ENCODE results near the gene SEC23B.

DNA sequence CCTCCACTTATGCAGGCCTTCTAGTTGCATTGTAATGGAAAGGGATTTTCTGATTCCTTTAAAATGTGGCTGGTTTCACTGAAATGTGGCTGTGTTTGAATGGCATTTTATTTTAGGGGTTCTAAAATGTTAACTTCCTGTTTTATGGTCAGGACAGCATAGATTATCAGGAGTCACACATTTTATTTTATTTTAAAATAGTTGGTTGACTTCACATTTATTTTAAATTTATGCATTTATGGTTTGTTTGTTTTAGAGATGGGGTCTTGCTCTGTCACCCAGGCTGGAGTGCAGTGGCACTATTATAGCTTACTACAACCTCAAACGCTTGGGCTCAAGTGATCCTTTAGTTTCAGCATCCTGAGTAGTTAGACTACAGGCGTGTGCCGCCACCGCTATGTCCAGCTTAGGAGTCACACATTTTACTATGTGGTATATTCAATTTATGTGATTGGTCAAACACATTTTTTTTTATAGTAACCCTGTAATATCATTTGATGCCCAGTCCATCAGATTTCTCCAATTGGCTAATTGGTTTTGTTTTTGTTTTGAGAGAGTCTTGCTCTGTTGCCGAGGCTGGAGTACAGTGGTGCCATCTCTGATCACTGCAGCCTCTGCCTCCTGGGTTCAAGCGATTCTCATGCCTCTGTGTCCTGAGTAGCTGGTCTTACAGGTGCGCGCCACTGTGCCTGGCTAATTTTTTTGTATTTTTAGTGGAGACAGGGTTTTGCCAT lies 82.4 kb downstream of the SEC23B start:
- TF ChIP-seq, protein P1, sequence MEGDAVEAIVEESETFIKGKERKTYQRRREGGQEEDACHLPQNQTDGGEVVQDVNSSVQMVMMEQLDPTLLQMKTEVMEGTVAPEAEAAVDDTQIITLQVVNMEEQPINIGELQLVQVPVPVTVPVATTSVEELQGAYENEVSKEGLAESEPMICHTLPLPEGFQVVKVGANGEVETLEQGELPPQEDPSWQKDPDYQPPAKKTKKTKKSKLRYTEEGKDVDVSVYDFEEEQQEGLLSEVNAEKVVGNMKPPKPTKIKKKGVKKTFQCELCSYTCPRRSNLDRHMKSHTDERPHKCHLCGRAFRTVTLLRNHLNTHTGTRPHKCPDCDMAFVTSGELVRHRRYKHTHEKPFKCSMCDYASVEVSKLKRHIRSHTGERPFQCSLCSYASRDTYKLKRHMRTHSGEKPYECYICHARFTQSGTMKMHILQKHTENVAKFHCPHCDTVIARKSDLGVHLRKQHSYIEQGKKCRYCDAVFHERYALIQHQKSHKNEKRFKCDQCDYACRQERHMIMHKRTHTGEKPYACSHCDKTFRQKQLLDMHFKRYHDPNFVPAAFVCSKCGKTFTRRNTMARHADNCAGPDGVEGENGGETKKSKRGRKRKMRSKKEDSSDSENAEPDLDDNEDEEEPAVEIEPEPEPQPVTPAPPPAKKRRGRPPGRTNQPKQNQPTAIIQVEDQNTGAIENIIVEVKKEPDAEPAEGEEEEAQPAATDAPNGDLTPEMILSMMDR (IDR thresholded peaks at IDR 0.05): no peak
- TF ChIP-seq, protein P2, sequence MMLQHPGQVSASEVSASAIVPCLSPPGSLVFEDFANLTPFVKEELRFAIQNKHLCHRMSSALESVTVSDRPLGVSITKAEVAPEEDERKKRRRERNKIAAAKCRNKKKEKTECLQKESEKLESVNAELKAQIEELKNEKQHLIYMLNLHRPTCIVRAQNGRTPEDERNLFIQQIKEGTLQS (CRISPR knock-in tag; conservative IDR thresholded peaks at IDR 0.05): no peak
- TF ChIP-seq NR2C2 (CRISPR knock-in tag; IDR thresholded peaks at IDR 0.05) (no peak), ZNF121 (CRISPR knock-in tag; IDR thresholded peaks at IDR 0.05) (no peak)

Measured in WTC11 (cell line).